Suprapubic skin (tissue), 3 donors: ENCODE measurements around the gene SLC39A10.

Experiments used
- EP300 ChIP-seq: sonication (generic); formaldehyde crosslinking; IDR thresholded peaks from one replicate; pipeline ENCODE4 v1.6.1; 2017; ENCODE audit warnings: antibody characterized with exemption
- POLR2A ChIP-seq, 2 donors: fragments of 450-650 bp; IDR thresholded peaks; one replicate each; pipeline ENCODE4 v1.6.1; 2017; ENCODE audit warnings: antibody characterized with exemption in 2 of 2, mild to moderate bottlenecking in 2 of 2, moderate library complexity in 2 of 2
- TF ChIP-seq, protein P1 (sequence below), 2 donors: fragments of 200-600 bp in 1 of 2; fragments of 450-650 bp in 1 of 2; sonication (generic) in 1 of 2; IDR thresholded peaks; one replicate each; pipeline ENCODE4 v1.5.1; 2016 to 2019; ENCODE audit warnings: antibody characterized with exemption in 2 of 2, mild to moderate bottlenecking in 1 of 2, moderate library complexity in 1 of 2

DNA sequence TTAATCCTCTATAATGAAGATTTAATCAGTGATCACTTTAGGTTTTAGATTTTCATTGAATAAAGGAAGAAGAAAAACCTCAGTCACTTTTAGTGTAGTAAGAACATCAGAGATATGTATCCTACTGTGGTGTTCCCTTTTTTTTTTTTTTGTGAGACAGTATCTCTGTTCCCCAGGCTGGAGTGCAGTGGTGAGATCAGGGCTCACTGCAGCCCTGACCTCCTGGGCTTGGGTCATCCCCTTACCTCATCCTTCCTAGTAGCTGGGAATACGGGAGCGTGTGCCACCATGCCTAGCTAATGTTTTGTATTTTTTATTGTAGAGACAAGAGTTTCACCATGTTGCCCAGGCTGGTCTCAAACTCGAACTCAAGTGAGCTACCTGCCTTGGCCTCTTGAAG lies 5.1 kb downstream of the SLC39A10 start:
- TF ChIP-seq, protein P1, sequence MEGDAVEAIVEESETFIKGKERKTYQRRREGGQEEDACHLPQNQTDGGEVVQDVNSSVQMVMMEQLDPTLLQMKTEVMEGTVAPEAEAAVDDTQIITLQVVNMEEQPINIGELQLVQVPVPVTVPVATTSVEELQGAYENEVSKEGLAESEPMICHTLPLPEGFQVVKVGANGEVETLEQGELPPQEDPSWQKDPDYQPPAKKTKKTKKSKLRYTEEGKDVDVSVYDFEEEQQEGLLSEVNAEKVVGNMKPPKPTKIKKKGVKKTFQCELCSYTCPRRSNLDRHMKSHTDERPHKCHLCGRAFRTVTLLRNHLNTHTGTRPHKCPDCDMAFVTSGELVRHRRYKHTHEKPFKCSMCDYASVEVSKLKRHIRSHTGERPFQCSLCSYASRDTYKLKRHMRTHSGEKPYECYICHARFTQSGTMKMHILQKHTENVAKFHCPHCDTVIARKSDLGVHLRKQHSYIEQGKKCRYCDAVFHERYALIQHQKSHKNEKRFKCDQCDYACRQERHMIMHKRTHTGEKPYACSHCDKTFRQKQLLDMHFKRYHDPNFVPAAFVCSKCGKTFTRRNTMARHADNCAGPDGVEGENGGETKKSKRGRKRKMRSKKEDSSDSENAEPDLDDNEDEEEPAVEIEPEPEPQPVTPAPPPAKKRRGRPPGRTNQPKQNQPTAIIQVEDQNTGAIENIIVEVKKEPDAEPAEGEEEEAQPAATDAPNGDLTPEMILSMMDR (IDR thresholded peaks at IDR 0.05), result no peak
- no peak for TF ChIP-seq EP300
- no peak for TF ChIP-seq POLR2A (IDR thresholded peaks at IDR 0.05)
